SK-N-SH (cell line): ENCODE measurements around the gene JAKMIP3. TPM values are rescaled to one million over a fixed set of nuclear protein-coding genes. Genes with fewer than 3 reads are reported as not detected.

Experiments used
- CTCF ChIA-PET: fragments of 300-600, 350-600 bp; formaldehyde crosslinking; extraction: SDS; loops from one replicate; lab custom pipeline; 2021; lab: Yijun Ruan, JAX
- POLR2A ChIA-PET: fragments of 350-600 bp; sonication (Branson Sonifier 250); formaldehyde crosslinking; extraction: SDS; loops from one replicate; lab custom pipeline; 2020; ENCODE audit warnings: antibody characterized with exemption, inconsistent platforms; lab: Yijun Ruan, JAX
- DNase-seq: peaks from one replicate; pipeline ENCODE4 v3.0.0; 2012
- H2AFZ ChIP-seq: fragments of 200-600 bp; sonication (generic); 2 replicates; pipeline ENCODE4 v1.8.1; 2016; ENCODE audit warnings: antibody characterized with exemption, mild to moderate bottlenecking, low read depth
- H3F3A ChIP-seq: fragments of 200-600 bp; sonication (generic); replicated peaks from 2 replicates; pipeline ENCODE3; 2016; ENCODE audit warnings: antibody characterized with exemption, mild to moderate bottlenecking; ENCODE audit not compliant: insufficient read depth
- H3K27ac ChIP-seq, 2 experiments: fragments of 200-500 bp in 1 of 2; fragments of 200-600 bp in 1 of 2; sonication (Bioruptor generic) in 1 of 2; sonication (generic), shearing (Covaris generic) in 1 of 2; 2 replicates each; pipeline versions ENCODE4 v1.5.1 to v1.6.1; 2014 to 2016; ENCODE audit warnings: low read depth in 2 of 2, inconsistent platforms in 1 of 2, low read length in 1 of 2, mild to moderate bottlenecking in 1 of 2, mixed read lengths in 1 of 2
- H3K27me3 ChIP-seq: fragments of 200-600 bp; sonication (generic), shearing (Covaris generic); 2 replicates; pipeline ENCODE4 v1.6.1; 2016; ENCODE audit warnings: mixed run types; ENCODE audit not compliant: insufficient read depth
- H3K36me3 ChIP-seq, 2 experiments: fragments of 200-500 bp in 1 of 2; fragments of 200-600 bp in 1 of 2; sonication (Bioruptor generic) in 1 of 2; sonication (generic) in 1 of 2; replicated peaks in 1 of 2; 2 replicates each; pipeline versions ENCODE3 to v1.5.1; 2014 to 2016; ENCODE audit warnings: low read length in 1 of 2, mild to moderate bottlenecking in 1 of 2; ENCODE audit not compliant: insufficient read depth in 2 of 2, control insufficient read depth in 1 of 2
- H3K4me1 ChIP-seq, 2 experiments: fragments of 200-500 bp in 1 of 2; fragments of 200-600 bp in 1 of 2; sonication (Bioruptor generic) in 1 of 2; sonication (generic), shearing (Covaris generic) in 1 of 2; 2 replicates each; pipeline versions ENCODE4 v1.5.1 to v1.6.1; 2014 to 2016; ENCODE audit warnings: low read depth in 1 of 2, low read length in 1 of 2, mixed run types in 1 of 2; ENCODE audit not compliant: insufficient read depth in 2 of 2, control insufficient read depth in 1 of 2
- H3K4me2 ChIP-seq: fragments of 200-600 bp; sonication (generic), shearing (Covaris generic); 2 replicates; pipeline ENCODE4 v1.6.1; 2017; ENCODE audit warnings: mixed run types
- H3K4me3 ChIP-seq, 2 experiments: fragments of 200-500 bp in 1 of 2; fragments of 200-600 bp in 1 of 2; sonication (Bioruptor generic) in 1 of 2; sonication (generic), shearing (Covaris generic) in 1 of 2; 2 replicates each; pipeline versions ENCODE4 v1.5.1 to v1.8.1; 2014 to 2016; ENCODE audit warnings: low read depth in 2 of 2, inconsistent platforms in 1 of 2, low read length in 1 of 2, mild to moderate bottlenecking in 1 of 2, mixed read lengths in 1 of 2, moderate library complexity in 1 of 2
- H3K79me2 ChIP-seq: fragments of 200-600 bp; sonication (generic); 2 replicates; pipeline ENCODE4 v1.8.1; 2017; ENCODE audit warnings: mild to moderate bottlenecking; ENCODE audit not compliant: insufficient read depth
- H3K9ac ChIP-seq: fragments of 200-600 bp; sonication (generic); 2 replicates; pipeline ENCODE4 v1.6.1; 2017; ENCODE audit warnings: mixed run types
- H3K9me2 ChIP-seq: fragments of 200-600 bp; sonication (generic); 2 replicates; pipeline ENCODE4 v1.6.1; 2017; ENCODE audit warnings: mixed run types
- H3K9me3 ChIP-seq: fragments of 200-600 bp; sonication (generic); 2 replicates; pipeline ENCODE4 v1.6.1; 2017; ENCODE audit warnings: mixed run types, mild to moderate bottlenecking, moderate library complexity
- H4K20me1 ChIP-seq: fragments of 200-600 bp; sonication (generic); 2 replicates; pipeline ENCODE4 v1.6.1; 2017; ENCODE audit warnings: mild to moderate bottlenecking, mixed run types; ENCODE audit not compliant: insufficient read depth
- CHD2 ChIP-seq: fragments of 150-350 bp; IDR thresholded peaks from 2 replicates; pipeline ENCODE4 v1.6.1; 2018; ENCODE audit warnings: low read length; ENCODE audit not compliant: partially characterized antibody
- CTCF ChIP-seq: fragments of 200-600 bp; sonication (generic); IDR thresholded peaks from 2 replicates; pipeline ENCODE4 v1.6.1; 2017; ENCODE audit warnings: antibody characterized with exemption, mild to moderate bottlenecking, moderate library complexity
- ELF1 ChIP-seq: IDR thresholded peaks from 2 replicates; pipeline ENCODE4 v1.4.0; 2012
- FOSL2 ChIP-seq: IDR thresholded peaks from 2 replicates; pipeline ENCODE4 v1.4.0; 2012; ENCODE audit warnings: low read depth, mild to moderate bottlenecking, moderate library complexity, borderline replicate concordance
- GATA2 ChIP-seq: sonication (generic); formaldehyde crosslinking; IDR thresholded peaks from 2 replicates; pipeline ENCODE4 v1.5.0; 2020; ENCODE audit warnings: mild to moderate bottlenecking, missing genetic modification reagents
- JUND ChIP-seq: IDR thresholded peaks from 2 replicates; pipeline ENCODE4 v1.4.0; 2012
- MEF2A ChIP-seq: IDR thresholded peaks from 2 replicates; pipeline ENCODE4 v1.4.0; 2012; ENCODE audit warnings: low read depth, borderline replicate concordance
- NRF1 ChIP-seq: IDR thresholded peaks from 2 replicates; pipeline ENCODE4 v1.6.1; 2012; ENCODE audit warnings: low read depth, mild to moderate bottlenecking, low read length
- POLR2AphosphoS5 ChIP-seq: IDR thresholded peaks from 2 replicates; pipeline ENCODE4 v1.6.1; 2012; ENCODE audit warnings: low read depth, low read length
- RAD21 ChIP-seq: IDR thresholded peaks from 2 replicates; pipeline ENCODE4 v1.6.1; 2012; ENCODE audit warnings: mild to moderate bottlenecking, low read length
- SMC3 ChIP-seq: IDR thresholded peaks from 2 replicates; pipeline ENCODE4 v1.6.1; 2012; ENCODE audit warnings: low read depth, low read length, improper control_type of control experiment
- TAF1 ChIP-seq: IDR thresholded peaks from 2 replicates; pipeline ENCODE4 v1.6.1; 2012; ENCODE audit warnings: low read depth, mild to moderate bottlenecking, low read length, moderate library complexity, borderline replicate concordance
- TEAD4 ChIP-seq: IDR thresholded peaks from 2 replicates; pipeline ENCODE4 v1.4.0; 2012; ENCODE audit warnings: mild to moderate bottlenecking, borderline replicate concordance; ENCODE audit not compliant: insufficient read depth
- USF2 ChIP-seq: fragments of 150-350 bp; IDR thresholded peaks from 2 replicates; pipeline ENCODE4 v1.6.1; 2017; ENCODE audit warnings: antibody characterized with exemption, low read length, low read depth, borderline replicate concordance
- ZBTB33 ChIP-seq: IDR thresholded peaks from 2 replicates; pipeline ENCODE4 v1.4.0; 2012; ENCODE audit warnings: low read depth, borderline replicate concordance
- WGBS: methylation state at CpG from one replicate; pipeline ENCODE4 v1.1.6; 2017; ENCODE audit warnings: low lambda C conversion rate; 5-methylcytosine and 5-hydroxymethylcytosine counted together
- polyA plus RNA-seq, 3 experiments: library from polyadenylated mRNA; depleted of rRNA; stranded (reverse); fragments of >200 nt; gene quantifications; 2 replicates each; pipeline ENCODE4 v1.2.3, GENCODE V29; 2012
- TF ChIP-seq, protein P1 (sequence below): IDR thresholded peaks from 2 replicates; pipeline ENCODE4; 2012
- TF ChIP-seq, protein P2 (sequence below): fragments of 150-350 bp; IDR thresholded peaks from 2 replicates; pipeline ENCODE4 v1.6.1; 2016; ENCODE audit warnings: mild to moderate bottlenecking, low read depth, low read length

Gene JAKMIP3
- polyA plus RNA-seq, 1 of the 3 experiments (the other 2 are of a cell fraction), result 0.02 TPM

- Histone ChIP-seq H3F3A (no peaks in the 10 kb centered on the region), H4K20me1 (no peaks in the 10 kb centered on the region), H3K9me3 (no peaks in the 10 kb centered on the region), H3K79me2 (no peaks in the 10 kb centered on the region), H3K4me2 (no peak overlapping the region), H2AFZ (no peak overlapping the region), H3K4me1 (peaks cover 0 to 3% of the 10 kb centered on the region in 2 experiments; a peak in 1 of 4 replicates), H3K9ac (no peak overlapping the region), H3K9me2 (no peaks in the 10 kb centered on the region), H3K36me3 (no peaks in the 10 kb centered on the region), H3K27me3 (peaks cover 12% of the 10 kb centered on the region; the same call in 1 of the 2 replicates), H3K4me3 (no peak overlapping the region), H3K27ac (no peak overlapping the region)
- no peak for DNase-seq
- 35% methylated on average over 6 of the region's 8 CpGs for WGBS
- ChIA-PET CTCF (interaction anchor here (0.8 to 3.5 kb wide), 4 partner anchors 16 to 1685 kb away, joined by 3 to 23 read pairs (median 8); no protein-coding TSS in a partner anchor), POLR2A (no interaction called here)
- TF ChIP-seq POLR2AphosphoS5 (no peak), SMC3 (no peak), JUND (no peak), ZBTB33 (no peak), GATA2 (CRISPR knock-in tag) (no peak), TEAD4 (no peak), USF2 (no peak), ELF1 (no peak), MEF2A (no peak), FOSL2 (no peak), TAF1 (no peak), RAD21 (no peak), CTCF (no peak), CHD2 (no peak), NRF1 (no peak)
- TF ChIP-seq, protein P1, sequence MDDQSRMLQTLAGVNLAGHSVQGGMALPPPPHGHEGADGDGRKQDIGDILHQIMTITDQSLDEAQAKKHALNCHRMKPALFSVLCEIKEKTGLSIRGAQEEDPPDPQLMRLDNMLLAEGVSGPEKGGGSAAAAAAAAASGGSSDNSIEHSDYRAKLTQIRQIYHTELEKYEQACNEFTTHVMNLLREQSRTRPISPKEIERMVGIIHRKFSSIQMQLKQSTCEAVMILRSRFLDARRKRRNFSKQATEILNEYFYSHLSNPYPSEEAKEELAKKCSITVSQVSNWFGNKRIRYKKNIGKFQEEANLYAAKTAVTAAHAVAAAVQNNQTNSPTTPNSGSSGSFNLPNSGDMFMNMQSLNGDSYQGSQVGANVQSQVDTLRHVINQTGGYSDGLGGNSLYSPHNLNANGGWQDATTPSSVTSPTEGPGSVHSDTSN, result no peak
- TF ChIP-seq, protein P2, sequence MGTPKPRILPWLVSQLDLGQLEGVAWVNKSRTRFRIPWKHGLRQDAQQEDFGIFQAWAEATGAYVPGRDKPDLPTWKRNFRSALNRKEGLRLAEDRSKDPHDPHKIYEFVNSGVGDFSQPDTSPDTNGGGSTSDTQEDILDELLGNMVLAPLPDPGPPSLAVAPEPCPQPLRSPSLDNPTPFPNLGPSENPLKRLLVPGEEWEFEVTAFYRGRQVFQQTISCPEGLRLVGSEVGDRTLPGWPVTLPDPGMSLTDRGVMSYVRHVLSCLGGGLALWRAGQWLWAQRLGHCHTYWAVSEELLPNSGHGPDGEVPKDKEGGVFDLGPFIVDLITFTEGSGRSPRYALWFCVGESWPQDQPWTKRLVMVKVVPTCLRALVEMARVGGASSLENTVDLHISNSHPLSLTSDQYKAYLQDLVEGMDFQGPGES, result no peak
Observed at GRCh38 chr10:132039371-132039770, 26.4 kb upstream of the JAKMIP3 start.
